MCF 10A (cell line): ENCODE measurements around the gene SIRPA. TPM values are rescaled to one million over a fixed set of nuclear protein-coding genes. Genes with fewer than 3 reads are reported as not detected.

Source experiments
- BruUV-seq: library from RNA; stranded (reverse); fragments of 400-500 nt; replicated peaks from 2 replicates; lab custom pipeline; 2021; lab: Mats Ljungman, UMichigan
- CTCF ChIA-PET: fragments of 300-600 bp; sonication (Branson Sonifier 250); formaldehyde crosslinking; extraction: SDS; loops from one replicate; lab custom pipeline; 2021; ENCODE audit warnings: antibody characterized with exemption, inconsistent platforms; lab: Yijun Ruan, JAX
- POLR2A ChIA-PET: fragments of 300-600, 350-650 bp; sonication (Branson Sonifier 250); formaldehyde crosslinking; extraction: SDS; loops from one replicate; lab custom pipeline; 2020; ENCODE audit warnings: antibody characterized with exemption, inconsistent platforms; lab: Yijun Ruan, JAX
- DNase-seq: peaks from one replicate; pipeline ENCODE4 v3.0.0-alpha.2; 2018; ENCODE audit not compliant: unreplicated experiment
- H3K27ac Mint-ChIP-seq: one replicate; pipeline ENCODE4 v1.8.0; 2022; ENCODE audit warnings: mild to moderate bottlenecking, low read depth, mixed read lengths; ENCODE audit not compliant: unreplicated experiment
- H3K27me3 Mint-ChIP-seq: one replicate; pipeline ENCODE4 v1.8.0; 2022; ENCODE audit warnings: mixed read lengths; ENCODE audit not compliant: insufficient read depth, unreplicated experiment
- H3K36me3 Mint-ChIP-seq: one replicate; pipeline ENCODE4 v1.8.0; 2022; ENCODE audit warnings: mild to moderate bottlenecking, moderate library complexity, mixed read lengths; ENCODE audit not compliant: insufficient read depth, unreplicated experiment
- H3K4me1 Mint-ChIP-seq: one replicate; pipeline ENCODE4 v1.8.0; 2022; ENCODE audit warnings: mixed read lengths; ENCODE audit not compliant: insufficient read depth, unreplicated experiment
- H3K4me3 Mint-ChIP-seq: one replicate; pipeline ENCODE4 v1.8.0; 2022; ENCODE audit warnings: mild to moderate bottlenecking, moderate library complexity, mixed read lengths; ENCODE audit not compliant: unreplicated experiment
- H3K9me3 Mint-ChIP-seq: one replicate; pipeline ENCODE4 v1.8.0; 2022; ENCODE audit warnings: mixed read lengths; ENCODE audit not compliant: unreplicated experiment
- CTCF ChIP-seq: fragments of 200-600 bp; IDR thresholded peaks from one replicate; pipeline ENCODE4 v1.8.0; 2022; ENCODE audit warnings: antibody characterized with exemption, mild to moderate bottlenecking; ENCODE audit not compliant: unreplicated experiment
- intact Hi-C: fragments of 100-400 bp; cut with micrococcal nuclease; formaldehyde crosslinking; loops from 2 replicates; pipeline ENCODE4 v1.14.1; 2022
- total RNA-seq: library from RNA; stranded (reverse); gene quantifications from 2 replicates; pipeline ENCODE4 v1.2.3, GENCODE V29; 2022

The SIRPA gene
- total RNA-seq, 1 experiment from 2014 or later: 18.0 TPM

GRCh38 chr20:1947535-1947846 lies 52.3 kb downstream of the SIRPA start:
- no peak for DNase-seq
- Mint-ChIP-seq H3K36me3 (no peaks in the 10 kb centered on the region), H3K27me3 (no peaks in the 10 kb centered on the region), H3K9me3 (no peaks in the 10 kb centered on the region), H3K4me1 (peaks cover 25% of the 10 kb centered on the region), H3K27ac (no peak overlapping the region), H3K4me3 (no peak overlapping the region)
- POLR2A ChIA-PET: no interaction called here
- no peak for TF ChIP-seq CTCF
- no TSS peak for BruUV-seq
- CTCF ChIA-PET: interaction anchor here (0.6 kb wide), 2 partner anchors 10 to 156 kb away, joined by 3 read pairs; no protein-coding TSS in a partner anchor
- intact Hi-C loops: loop anchor here (10.0 kb wide), 1 partner anchor 143 kb away; no protein-coding TSS in a partner anchor

GRCh38 chr20:1949347-1950100 lies 54.3 kb downstream of the SIRPA start:
- Mint-ChIP-seq H3K27ac (no peak overlapping the region), H3K9me3 (no peaks in the 10 kb centered on the region), H3K36me3 (no peaks in the 10 kb centered on the region), H3K4me3 (no peak overlapping the region), H3K4me1 (peaks cover 6% of the 10 kb centered on the region), H3K27me3 (no peaks in the 10 kb centered on the region)
- BruUV-seq: no TSS peak
- intact Hi-C loops: loop anchor here (10.0 kb wide), 1 partner anchor 145 kb away; no protein-coding TSS in a partner anchor
- ChIA-PET CTCF (interaction anchor here (0.6 to 0.7 kb wide), 2 partner anchors 124 to 153 kb away, joined by 3 to 5 read pairs; no protein-coding TSS in a partner anchor), POLR2A (interaction anchor here (1.6 kb wide), 1 partner anchor 10 kb away, joined by 5 read pairs; no protein-coding TSS in a partner anchor)
- no peak for TF ChIP-seq CTCF
- DNase-seq: no peak

GRCh38 chr20:1950836-1951235 lies 55.6 kb downstream of the SIRPA start:
- BruUV-seq: no TSS peak
- ChIA-PET POLR2A (interaction anchor here (1.0 kb wide), 1 partner anchor 10 kb away, joined by 3 read pairs; no protein-coding TSS in a partner anchor), CTCF (interaction anchor here (2.7 kb wide), 1 partner anchor 15 kb away, joined by 20 read pairs; no protein-coding TSS in a partner anchor)
- H3K4me1 Mint-ChIP-seq: no peaks in the 10 kb centered on the region
- no peak overlapping the region for H3K27ac Mint-ChIP-seq
- no peak for DNase-seq
- intact Hi-C loops: no loop called here
- no peaks in the 10 kb centered on the region for H3K36me3 Mint-ChIP-seq
- H3K27me3 Mint-ChIP-seq: no peaks in the 10 kb centered on the region
- H3K9me3 Mint-ChIP-seq: no peaks in the 10 kb centered on the region
- TF ChIP-seq CTCF: no peak
- H3K4me3 Mint-ChIP-seq: no peak overlapping the region

- TF ChIP-seq CTCF: no peak
- POLR2A ChIA-PET: interaction anchor here (1.0 to 1.7 kb wide), 6 partner anchors 8 to 556 kb away, joined by 3 to 8 read pairs (median 4); no protein-coding TSS in a partner anchor
- CTCF ChIA-PET: interaction anchor here (0.5 to 2.7 kb wide), 4 partner anchors 14 to 240 kb away, joined by 3 to 20 read pairs (median 3); no protein-coding TSS in a partner anchor
- Mint-ChIP-seq H3K9me3 (no peaks in the 10 kb centered on the region), H3K4me1 (no peaks in the 10 kb centered on the region), H3K27me3 (no peaks in the 10 kb centered on the region), H3K36me3 (no peaks in the 10 kb centered on the region), H3K4me3 (no peak overlapping the region), H3K27ac (no peak overlapping the region)
- intact Hi-C loops: no loop called here
- BruUV-seq: no TSS peak
- no peak for DNase-seq
These were observed 56.4 kb downstream of the SIRPA start for GRCh38 chr20:1951436-1952115.
